DMS 273 (cell line): Measurements from ENCODE around the gene CD8A.
"Not testable (repeated sequence)": the region's sequence is repeated elsewhere in the genome, so short reads cannot be mapped to it uniquely, and the experiment has no call there.

Source experiments
- DNase-seq: peaks from one replicate; lab custom pipeline; 2025; ENCODE audit not compliant: unreplicated experiment; lab: John Stamatoyannopoulos, UW

CD8A gene

DNA sequence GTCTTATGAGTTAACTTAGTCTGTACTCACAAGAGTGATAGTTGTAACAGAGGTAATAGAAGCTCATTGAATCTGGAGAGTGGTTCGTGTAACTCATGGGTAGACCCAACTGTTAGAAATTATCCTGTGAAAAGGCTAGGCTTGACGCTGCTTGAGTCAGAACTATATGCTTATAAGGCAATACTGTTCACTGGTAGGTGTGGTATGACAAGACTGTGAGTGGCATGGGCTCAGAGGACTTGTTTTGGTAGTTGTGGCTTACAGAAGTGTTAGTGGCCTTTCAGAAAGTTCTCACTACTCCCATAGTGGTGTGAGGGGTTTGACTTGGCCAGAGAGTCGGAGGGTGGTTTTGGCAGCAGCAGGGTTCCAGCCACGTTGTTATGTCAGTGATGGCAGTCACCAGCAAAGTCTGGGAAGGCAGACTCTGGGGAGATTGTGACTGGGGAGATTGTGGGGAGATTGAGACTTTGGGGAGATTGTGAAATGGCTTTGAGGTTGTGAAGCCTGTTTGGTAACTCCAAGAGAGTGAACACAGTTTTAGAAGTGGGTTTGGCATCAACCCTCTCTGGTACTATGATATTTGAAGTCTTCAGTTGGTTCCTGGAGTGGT lies 48.7 kb downstream of the CD8A start:
- not testable (repeated sequence) for DNase-seq

GRCh38 chr2:86739889-86740288 lies 50.8 kb downstream of the CD8A start:
- DNase-seq: not testable (repeated sequence)

DNA sequence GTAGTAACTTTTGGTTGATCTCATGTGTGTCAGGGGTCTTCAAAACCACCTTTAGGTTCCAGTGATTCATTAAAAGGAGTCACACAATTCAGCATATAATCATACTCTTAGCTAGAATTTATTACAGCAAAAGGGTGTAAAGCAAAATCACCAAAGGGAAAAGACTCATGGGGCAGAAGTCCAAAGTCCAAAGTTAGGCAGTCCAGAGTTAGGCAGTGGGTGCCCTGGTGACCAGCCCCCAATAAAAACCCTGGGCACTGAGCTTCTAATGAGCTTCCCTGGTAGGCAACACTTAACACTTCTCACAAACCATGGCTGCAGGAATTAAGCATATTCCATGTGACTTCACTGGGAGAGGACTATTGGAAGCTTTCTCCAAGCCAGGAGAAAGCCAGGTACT lies 51.2 kb downstream of the CD8A start:
- not testable (repeated sequence) for DNase-seq

GRCh38 chr2:86734896-86735295 lies 55.8 kb downstream of the CD8A start:
- DNase-seq: not testable (repeated sequence)
